HG03039 (cell line): ENCODE data around the gene MT4.

ENCODE experiments used
- ATAC-seq: cut with Tn5 transposase; IDR thresholded peaks from one replicate; pipeline ENCODE4 v1.9.1; 2021; ENCODE audit warnings: mild to moderate bottlenecking, moderate library complexity; ENCODE audit not compliant: unreplicated experiment

Gene MT4

DNA sequence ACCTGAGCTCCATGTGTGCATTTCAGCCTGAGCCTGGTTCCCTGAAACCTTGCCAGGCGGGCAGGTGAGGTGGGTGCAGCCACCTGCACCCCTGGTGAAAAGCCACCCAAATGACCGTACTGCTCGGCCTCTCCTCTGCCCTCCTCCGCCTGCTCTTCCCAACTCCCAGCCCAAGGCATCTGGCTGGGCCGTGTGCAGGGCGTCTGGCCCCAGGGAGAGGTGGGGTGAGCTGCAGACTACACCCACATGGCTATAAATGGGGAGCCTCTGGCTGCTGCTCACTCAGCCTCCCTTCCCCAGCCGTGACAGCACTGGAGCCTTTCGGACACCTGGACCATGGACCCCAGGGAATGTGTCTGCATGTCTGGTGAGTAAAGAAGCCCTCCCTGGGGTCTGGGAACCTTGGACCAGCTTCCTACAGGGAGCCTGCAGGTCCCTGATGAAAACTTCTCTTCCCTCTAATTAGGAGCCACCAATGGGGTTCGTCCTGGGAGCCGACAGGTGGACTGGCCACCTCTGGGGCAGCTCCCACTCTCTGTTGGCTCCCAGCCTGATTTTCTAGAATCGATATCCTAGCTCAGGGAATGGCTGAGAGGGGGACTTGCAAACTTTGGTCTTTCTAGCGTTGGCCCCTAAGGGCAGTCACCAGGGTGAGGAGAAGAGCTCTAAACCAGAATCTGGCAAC is at the start of gene MT4:
TSS of gene MT4 (plus strand) at position 281 of the 685 bp plus-strand sequence. CDS start at position 337, 56 bp downstream.
- ATAC-seq = no peak

DNA sequence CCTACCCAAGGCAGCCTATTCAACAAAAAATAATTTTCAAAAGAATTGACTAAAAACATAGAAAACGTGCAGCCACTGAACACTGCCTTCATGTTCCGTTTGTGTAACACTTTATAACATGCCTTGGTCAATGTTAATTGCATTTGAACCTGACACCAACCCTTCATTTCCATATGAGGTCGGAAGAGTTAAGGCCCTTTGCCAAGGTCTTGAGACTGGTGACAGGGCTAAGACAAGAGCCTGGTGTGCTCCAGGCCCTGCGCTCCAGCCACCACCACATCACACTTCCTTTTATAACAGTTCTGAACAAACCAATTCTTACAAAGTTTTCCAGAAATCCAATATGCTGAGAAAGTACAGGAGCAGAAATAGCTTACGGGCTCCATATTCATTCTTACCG is 49.2 kb upstream of the MT4 start:
- no peak for ATAC-seq

DNA sequence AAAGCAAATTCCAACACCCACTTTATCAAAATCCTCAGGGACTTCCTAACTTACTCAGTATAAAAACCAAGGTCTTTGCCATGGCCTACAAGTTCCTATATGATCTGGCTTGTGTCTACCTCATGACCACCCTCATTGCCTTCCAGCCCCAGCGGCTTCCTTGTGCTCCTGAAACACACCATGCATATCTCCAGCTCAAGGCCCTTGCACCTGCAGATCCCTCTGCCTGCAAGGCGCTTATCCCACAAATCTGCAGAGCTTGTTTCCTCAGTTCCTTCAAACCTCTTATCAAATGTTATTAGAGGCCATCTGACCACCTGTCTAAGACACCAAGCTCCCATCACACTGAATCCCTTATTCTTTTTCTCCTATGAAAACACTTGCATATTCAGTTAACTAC is 47.7 kb upstream of the MT4 start:
- ATAC-seq = no peak

DNA sequence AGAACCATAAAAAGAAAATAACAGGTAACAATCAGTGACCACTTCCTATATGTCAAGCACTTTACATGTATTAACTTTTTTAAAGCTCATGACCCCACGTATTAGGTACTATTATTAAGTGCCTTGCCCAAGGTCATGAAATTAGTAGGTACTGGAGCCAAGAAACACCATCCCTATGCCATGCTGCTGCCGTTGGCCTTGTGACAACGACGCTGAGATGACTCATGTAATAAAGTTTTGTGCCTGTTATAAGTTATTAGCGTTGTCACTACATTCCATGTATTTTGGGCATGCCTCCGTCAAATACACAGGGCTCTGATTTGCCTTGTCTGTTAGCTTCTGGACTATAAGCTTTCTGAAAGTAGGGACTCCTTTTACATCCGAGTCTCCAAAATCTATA is 46.4 kb upstream of the MT4 start:
- ATAC-seq = no peak

DNA sequence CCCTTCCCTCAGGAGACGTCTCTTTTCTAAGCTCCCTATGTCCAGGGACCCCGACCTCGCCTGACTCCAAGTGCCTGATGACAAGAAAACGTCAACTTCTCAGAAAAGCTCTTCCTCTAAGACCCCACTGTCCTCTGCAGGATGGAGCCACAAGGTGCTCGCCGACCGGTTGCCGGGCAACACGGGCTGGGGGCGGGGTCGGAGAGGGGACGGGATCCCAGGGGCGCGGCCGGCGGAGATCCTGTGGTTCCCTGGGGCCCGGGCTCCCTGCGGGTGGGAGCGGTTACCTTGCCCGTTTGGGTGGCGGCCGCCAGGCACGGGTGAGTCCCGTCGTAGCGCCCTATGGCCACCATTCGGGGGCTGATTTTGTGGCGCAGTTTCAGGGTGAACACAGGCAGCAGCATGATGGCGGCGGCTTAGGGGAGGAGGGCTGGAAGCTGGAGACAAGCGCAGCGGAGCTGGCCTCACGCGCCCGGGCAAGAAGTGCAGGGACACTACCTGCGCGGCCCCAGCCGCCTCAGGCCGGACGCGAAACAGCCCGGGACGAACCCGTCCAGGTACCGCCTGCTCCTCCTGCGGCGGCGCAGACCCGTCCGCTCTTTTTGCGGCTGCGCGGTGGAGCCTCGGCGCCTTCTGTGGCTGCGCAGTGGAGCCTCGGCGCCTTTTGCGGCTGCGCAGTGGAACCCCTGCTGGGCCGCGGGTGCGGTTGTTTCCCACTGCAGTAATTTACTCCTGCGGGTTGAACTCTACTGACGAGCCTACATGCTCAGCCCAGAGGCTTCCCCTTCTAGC is 45.2 kb upstream of the MT4 start, which contains the start of gene BBS2:
TSS of gene BBS2 (minus strand) at position 566 of the 792 bp plus-strand sequence. CDS start at position 404, 162 bp downstream.
- peak; percentile 80 for ATAC-seq

DNA sequence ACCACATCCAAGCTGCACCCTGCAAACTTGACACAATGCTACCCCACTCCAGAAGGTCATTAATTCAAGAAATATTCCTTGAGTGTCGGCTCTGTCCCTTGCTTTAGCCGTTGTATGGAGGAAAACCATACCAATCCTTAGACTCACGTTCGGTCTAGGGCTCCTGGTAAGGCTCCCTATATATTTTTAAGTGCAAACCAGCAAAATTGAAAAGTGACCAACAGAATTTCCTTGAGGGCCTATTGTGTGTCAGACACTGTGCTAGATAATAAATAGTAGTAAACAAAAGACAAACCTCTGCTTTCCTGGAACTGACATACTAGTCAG is 44.7 kb upstream of the MT4 start:
- no peak for ATAC-seq

DNA sequence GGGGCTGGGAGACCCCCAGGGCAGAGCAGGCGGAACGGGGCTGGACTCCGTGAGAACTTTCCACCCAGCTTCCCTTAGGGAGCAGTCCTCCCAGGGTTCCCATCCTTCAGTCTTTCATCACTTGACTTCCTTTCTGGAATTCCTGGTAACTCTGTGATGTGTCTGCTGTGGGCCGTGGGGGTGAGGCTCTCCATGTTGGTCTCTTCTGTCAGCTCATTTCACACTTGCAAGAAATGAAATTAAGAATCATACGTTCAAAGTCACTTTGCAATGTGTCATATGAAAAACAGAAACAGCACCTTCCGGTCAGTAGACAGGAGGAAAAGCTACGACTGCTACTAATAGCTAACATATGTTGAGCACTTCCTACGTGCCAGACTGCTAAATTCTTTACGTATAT is 39.6 kb upstream of the MT4 start:
- no peak for ATAC-seq

DNA sequence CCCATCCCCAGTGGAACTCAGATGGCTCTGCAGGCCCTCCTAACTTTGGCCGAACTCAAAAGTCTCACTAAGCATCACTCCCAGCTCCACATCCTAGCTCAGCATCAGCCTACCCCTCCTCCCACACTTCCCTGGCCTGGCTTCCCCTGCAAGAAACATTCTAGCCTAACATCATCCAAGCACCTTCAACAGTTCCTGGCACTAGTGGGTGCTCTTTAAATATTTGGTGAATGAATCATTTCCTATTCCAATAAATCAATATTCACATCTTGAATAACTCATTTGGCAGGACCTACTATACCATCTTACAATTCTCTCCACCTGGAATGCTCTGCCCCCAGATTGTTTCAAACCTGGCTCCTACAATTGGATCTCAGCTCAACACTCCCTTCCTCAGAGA is 34.0 kb upstream of the MT4 start:
- ATAC-seq = no peak

DNA sequence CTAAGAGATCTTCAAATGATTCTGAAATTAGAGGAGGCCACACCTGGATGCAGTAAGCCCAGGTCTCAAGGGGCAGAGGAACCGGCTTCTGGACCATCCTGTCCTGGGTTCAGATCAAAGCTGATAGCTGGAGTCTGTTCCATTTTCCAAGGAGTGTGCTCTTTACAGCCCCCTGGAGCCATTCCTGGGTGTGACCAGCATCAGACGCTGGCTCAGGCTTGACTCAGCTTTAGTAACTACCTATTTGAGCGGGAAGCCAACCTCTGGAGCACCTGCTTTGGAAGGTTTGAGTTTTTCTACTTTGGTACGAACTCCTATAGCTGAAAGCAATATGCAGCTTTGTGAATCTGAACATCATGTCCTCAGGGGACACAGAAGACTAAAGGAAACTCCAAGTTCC is 32.2 kb upstream of the MT4 start:
- no peak for ATAC-seq

DNA sequence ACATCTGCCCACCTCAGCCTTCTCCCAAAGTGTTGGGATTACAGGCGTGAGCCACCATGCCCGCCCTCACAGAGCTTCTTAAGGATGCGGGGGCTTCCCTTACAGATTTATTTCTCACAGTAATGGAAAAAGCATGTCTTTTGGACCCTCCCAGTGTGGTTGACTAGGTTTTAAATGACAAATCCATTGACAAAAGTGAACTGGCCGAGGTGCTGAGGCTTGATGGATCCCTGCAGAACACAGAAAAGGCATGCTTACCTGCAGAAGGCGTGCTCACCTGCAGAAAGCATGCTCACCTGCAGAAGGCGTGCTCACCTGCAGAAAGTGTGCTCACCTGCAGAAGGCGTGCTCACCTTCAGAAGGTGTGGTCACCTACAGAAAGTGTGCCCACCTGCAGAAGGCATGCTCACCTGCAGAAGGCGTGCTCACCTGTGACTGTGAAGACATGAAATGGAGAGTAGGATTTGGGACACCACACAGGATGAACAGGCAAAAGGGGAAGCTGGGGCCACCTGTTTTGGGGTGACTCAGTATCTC is 30.0 kb upstream of the MT4 start:
- ATAC-seq = no peak

DNA sequence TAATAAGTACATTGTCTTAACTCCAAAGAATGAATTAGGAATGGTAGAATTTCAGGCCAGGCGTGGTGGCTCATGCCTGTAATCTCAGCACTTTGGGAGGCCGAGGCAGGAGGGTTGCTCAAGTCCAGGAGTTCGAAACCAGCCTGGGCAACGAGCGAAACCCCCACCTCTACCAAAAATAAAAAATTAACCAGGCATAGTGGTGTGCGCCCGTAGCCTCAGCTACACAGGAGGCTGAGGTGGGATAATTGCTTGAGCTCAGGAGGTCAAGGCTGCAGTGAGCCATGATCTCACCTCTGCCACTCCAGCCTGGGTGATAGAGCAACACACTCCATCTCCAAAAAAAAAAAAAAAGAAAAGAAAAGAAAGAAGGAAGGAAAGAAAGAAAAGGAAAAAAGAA is 26.5 kb upstream of the MT4 start:
- ATAC-seq = no peak

DNA sequence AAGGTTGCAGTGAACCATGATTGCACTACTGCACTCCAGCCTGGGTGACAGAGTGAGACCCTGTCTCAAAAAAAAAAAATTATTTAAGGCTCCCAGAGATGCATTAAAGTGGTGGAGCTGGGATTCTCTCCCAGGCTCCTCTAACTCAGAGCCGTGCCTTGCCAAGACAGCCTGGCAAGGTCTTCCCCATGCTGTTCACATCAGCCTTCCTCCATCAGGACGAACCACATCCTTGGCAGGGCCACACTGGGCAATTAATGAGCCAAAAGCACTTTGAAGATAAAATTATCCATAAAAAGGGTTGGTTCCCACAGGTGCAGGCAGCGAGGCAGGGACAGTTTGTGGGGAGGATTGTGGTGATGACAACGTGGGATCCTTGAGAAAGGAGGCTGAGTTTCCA is 25.2 kb upstream of the MT4 start:
- no peak for ATAC-seq

DNA sequence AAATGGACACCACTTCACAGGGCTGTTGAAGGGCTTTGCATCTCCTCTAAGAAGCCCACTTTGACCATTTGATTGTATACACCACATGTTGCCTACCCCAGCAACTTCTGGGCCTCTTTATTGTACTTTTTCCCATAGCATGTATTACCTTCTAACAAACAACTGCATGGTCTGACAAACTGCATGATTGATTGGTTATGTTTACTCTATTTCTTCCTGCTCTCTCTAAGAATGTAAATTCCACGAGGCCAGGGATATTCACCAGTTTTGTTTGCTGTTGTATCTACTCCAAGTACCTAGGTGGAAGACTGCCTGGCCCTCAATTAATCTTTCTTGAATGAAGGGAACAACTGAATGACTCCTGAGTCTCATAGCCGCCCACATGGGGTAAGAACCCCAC is 22.8 kb upstream of the MT4 start:
- no peak for ATAC-seq

DNA sequence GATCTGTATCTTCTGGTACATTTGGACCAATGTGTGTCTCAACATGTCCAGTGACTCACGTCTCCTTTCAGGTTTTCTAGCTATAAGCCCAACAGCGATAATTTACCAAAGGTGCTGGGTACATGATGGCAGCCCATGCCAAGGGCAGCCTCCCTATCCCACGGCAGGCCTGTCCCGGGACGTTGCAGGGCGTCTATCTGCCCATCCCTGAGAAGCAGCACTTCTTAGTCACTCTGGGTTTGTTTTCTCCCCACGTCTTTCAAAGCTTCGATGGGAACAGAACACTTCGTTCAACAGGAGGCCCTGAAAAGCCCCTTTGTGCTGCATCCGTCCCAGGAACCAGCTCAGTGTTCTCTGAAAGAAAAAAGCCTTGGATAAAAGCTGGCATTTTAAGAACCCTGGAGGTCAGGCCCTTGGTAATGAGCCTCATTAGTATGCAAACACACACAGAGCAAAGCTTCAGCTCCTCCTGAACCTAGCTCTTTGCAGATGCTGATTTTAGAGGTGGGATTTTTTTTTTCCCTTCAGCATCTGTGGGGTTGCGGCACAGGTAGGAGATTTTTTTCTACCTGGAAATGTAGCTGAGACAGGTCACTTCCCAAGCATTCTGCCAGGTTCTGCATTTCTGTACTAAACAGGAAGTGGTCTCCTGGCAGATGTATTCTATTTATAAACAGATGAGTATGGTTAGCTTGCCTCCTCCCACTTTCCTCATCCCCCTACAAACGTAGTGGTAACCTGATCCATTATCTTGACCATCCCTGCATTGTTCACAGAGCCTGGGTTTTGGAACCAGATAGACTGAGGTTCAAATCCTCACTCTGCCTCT is 17.5 kb upstream of the MT4 start:
- no peak for ATAC-seq

DNA sequence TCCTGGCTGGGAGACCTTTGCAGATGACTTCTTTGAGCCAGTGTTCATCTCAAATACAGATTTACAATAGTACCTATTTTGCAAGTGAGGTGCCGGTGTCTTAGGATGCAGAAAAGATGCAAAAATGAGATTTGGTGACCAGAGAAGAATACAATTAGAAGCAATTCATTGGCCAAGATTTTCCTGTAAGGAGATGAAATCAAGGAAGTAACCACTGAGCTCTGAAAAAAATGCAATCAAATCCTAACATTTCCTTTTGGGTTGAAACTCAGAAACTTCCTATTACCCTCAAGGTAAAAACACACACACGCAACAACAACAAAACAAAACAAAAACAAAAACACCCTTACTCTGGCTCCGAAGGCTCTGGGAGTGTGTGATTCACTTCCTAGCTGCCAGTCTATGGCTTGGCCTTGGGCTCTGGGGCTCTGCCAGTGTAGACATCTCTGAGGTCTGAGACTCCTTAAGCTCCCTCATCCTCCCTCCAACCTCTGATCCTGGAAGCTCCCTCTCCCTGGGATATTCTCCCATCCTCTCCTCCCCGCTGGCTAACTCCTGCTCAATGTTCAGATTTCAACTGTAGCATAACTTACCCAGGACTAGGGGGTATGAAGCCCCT is 16.8 kb upstream of the MT4 start:
- ATAC-seq = no peak

DNA sequence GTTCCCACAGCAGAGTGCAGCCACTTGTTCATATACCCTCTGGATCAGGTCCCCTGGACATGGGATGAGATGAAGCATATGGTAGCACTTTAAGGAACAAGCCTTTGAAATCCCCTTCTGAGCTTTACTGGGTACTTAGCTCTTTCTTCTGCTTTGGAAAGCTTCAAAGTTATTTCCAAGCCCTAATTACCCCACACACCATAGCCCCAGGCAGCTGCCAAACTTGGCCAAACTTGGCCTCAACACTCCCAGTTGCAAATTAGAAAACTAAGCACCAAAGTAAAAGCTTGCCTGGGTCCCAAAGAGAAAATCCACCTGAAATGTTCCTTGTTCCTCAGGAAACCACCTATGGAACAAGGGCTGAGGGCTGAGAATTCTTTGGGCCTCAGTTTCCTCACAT is 15.7 kb upstream of the MT4 start:
- ATAC-seq = no peak

DNA sequence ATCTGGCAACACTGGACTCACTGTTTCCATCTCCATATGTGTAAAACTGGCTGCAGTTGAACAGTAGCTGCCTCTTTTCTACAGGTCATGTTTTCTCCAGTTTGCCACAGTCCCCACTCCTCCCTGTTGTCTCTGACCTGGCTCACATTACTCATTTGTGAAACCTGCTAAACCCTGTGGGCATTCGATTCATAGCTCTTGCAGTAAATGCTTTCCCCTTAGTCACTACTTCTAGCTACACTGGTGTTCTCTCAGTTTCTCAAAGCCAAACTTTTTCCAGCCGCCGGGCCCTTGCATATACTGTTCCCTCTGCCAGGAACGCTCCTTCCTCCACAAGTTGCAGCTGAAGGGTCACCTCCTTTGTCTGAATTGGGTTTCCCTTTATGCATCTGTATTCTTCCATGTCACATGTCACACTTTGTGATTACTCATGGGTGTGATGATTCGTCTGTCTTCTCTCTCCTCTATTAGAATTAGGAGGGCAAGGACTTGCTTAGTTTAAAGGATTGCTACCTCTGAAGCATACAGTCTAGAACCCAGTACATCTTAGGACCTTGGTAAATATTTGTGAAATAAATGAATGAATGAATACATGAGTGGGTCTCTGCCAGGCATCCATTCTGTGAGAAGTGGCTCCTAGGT is 15.0 kb upstream of the MT4 start:
- no peak for ATAC-seq

DNA sequence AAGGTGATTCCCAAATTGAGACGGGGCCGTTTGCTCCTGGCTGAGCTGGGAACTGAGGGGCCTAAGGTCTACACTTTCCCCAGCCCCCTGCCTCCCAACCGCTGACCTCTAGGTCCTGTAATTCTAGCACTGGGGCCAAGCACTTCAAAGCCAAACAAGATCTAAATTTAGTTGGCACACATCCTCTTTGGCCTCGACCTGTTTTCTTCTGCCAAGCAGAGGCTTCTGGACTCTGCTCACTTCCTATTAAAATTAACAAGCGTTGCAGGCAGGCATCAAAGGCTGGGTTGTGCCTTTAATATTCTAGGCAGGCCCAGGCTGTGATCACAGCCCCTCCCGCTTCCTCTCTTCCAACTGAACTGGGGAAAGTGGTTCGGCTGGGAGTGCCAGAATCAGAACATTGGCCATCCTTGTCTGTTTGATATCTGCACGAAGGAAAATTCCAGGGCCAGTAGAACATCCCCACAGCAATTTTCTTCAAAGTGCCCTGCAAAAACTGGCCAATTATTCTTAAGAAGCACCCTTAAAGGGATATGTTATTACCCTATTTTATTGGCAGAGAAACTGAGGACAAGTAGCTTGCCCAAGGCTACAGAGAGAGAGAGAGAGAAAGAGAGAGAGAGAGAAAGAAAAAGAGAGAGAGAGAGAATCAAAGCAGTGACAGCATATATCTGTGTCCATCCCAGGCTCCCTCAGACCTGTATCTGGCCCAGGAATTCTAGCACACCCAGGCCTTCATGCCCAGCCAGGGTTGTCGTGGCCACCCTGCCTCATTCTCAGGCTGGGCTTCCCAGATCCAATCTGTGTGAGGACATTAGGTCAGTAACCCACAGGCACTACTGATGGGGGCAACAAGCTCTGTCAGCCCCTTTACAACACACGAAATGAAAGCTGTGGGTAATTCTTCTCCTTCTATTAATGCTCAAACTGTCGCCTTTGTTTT is 12.8 kb upstream of the MT4 start:
- no peak for ATAC-seq

DNA sequence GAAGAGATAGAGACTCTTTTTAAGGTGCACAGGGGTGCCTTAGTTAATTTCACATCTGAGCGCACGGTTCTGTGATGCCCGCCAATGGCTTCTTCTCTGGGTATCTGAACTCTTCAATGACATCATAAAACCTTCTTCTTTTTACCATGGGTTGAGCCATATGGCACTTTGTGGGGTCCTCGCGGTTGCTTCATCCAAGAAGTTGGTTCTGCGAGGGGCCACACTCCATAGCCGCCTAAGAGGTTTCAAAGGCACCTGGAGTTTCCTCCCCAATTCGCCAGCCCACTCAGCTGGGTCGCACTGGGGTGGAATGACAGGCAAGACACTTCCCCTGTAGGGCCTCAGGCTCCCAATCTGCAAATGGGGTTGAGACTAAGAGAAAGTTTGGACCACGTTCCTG is 10.4 kb upstream of the MT4 start:
- ATAC-seq = no peak
